IPS DF 19.7 (cell line): ENCODE measurements around the gene RAMP2.
"Not testable (repeated sequence)": the region's sequence is repeated elsewhere in the genome, so short reads cannot be mapped to it uniquely, and the experiment has no call there.

ENCODE experiments used
- DNase-seq: peaks from one replicate; pipeline ENCODE4 v3.0.0-alpha.2; 2013; ENCODE audit warnings: low read depth, low spot score

Gene RAMP2

GRCh38 chr17:42768006-42768405 is 7.0 kb downstream of the RAMP2 start:
- not testable (repeated sequence) for DNase-seq

GRCh38 chr17:42769964-42770363 is 8.9 kb downstream of the RAMP2 start:
- not testable (repeated sequence) for DNase-seq

DNA sequence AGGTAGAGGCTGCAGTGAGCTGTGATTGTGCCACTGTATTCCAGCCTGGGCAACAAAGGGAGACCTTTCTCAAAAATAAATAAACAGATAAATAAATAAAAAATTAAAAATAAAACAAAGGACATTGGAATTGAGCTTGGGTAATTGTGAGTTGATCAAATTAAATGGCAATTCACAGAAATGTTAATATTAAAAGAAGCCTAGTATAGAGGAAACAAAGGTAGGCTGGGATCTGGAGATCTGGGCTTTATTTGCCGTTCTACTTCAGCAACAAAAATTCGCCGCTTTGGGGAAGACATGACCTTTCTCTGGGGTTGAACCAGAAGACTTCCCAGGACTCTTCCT is 11.9 kb downstream of the RAMP2 start:
- DNase-seq, result no peak

- DNase-seq, result no peak
Observed at GRCh38 chr17:42773290-42774035, 12.4 kb downstream of the RAMP2 start, which contains the start of gene VPS25. TSS of gene VPS25 (plus strand) at chr17:42773449. CDS start at chr17:42773476, 27 bp downstream.

- no peak for DNase-seq
Observed at GRCh38 chr17:42774066-42774745, 13.2 kb downstream of the RAMP2 start.

DNA sequence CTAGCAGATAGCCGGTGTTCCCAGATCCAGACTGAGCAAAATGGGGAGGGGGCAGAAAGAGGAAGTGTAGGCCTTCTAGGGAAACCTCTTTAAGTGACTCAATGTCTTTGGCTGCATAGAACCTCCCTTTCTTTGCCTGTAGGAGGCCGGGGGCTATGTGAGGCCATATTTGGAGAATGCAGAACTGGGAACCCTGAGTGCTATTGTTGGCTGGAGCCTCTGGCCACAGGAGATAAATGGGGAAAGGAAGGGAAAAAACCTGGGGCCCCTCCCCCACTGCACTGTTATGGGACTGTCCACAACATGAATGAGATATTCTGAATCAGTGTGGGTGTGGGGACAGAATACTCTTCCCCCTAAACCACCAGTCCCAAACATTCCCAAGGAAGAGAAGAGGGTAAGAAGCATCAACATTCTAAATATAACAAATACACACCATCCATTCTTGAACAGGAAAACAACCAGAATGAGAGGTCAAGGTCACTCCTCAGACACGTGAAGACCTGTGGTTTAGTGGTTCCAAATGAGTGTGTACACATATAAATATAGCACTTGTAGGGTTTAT is 14.6 kb downstream of the RAMP2 start:
- no peak for DNase-seq

GRCh38 chr17:42778570-42778969 is 17.5 kb downstream of the RAMP2 start:
- no peak for DNase-seq

GRCh38 chr17:42779304-42779935 is 18.4 kb downstream of the RAMP2 start:
- DNase-seq, result no peak

GRCh38 chr17:42779936-42780850 is 19.2 kb downstream of the RAMP2 start, which contains the start of gene WNK4:
TSS of gene WNK4 (plus strand) at chr17:42780610. CDS start at chr17:42780699, 89 bp downstream.
- no peak for DNase-seq

GRCh38 chr17:42780851-42781638 is 20.0 kb downstream of the RAMP2 start:
- DNase-seq, result no peak

DNA sequence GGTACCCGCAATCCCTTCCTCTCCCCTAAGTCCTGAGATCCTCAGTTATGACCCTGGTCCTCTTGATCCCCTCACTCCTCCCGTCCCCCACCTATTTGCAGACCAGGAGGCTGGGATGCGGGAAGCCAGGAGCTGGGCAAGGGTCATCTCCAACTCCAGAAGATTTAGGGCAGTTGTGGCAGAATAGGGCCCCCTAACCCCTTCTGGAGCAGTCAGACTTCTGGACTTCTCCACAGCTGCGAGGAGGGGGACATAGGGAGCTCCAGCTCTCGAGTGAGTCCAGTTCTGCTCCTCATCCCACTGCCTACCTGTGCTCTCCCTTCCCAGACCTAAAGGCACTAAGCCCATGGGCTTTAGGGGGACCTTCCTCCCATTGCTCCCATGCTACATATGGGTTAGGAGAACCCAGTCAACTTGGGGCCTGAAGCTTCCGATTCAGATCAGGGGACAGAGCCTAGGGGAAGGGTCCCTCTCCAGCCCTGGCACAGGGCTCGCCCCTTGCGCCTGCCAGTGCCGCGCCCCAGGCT is 20.7 kb downstream of the RAMP2 start:
- no peak for DNase-seq

DNA sequence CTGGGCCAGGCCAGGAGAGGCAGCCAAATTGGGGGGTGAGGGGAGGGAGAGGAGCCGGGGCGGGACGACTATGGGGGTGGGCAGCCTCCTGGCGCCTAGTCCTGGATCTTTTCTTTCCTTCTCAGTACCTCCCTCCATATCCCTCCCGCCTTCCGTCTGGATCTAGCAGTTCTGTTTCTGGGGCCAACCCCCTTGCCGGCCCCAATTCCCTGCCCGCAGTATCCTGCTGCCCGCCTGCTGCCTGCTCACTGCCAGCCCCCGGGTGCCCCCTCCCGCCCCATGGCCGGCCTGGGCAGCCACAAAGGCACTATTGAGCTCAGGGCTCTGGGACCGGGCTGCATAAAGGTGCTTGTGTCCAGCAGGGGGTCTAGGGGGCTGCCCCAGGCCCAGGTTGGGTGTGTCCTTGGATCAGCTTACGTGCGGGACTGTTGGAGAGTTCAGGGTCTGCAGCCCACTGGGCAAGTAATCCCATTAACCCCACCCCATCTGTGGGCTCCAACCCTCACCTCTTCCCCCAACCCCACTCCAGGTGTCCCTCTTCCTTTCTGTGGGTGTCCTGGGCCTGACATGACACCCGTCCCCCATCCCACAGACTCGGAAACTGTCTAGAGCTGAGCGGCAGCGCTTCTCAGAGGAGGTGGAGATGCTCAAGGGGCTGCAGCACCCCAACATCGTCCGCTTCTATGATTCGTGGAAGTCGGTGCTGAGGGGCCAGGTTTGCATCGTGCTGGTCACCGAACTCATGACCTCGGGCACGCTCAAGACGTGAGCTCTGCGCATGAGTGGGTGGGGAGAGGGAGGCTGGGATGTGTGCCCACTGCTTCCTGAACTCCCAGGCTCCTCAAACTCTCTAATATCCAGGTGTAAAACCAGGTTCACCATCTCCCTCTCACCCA is 21.4 kb downstream of the RAMP2 start:
- DNase-seq, result no peak

GRCh38 chr17:42783062-42783790 is 22.2 kb downstream of the RAMP2 start:
- DNase-seq, result no peak

DNA sequence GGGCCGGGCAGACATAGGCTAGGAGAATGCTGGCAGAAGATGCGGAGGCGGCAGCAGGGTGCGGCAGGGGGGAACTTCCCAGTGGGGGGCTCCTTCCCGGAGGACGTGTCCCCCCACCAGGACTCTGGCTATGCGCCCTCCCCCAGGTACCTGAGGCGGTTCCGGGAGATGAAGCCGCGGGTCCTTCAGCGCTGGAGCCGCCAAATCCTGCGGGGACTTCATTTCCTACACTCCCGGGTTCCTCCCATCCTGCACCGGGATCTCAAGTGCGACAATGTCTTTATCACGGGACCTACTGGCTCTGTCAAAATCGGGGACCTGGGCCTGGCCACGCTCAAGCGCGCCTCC is 22.7 kb downstream of the RAMP2 start:
- no peak for DNase-seq

DNA sequence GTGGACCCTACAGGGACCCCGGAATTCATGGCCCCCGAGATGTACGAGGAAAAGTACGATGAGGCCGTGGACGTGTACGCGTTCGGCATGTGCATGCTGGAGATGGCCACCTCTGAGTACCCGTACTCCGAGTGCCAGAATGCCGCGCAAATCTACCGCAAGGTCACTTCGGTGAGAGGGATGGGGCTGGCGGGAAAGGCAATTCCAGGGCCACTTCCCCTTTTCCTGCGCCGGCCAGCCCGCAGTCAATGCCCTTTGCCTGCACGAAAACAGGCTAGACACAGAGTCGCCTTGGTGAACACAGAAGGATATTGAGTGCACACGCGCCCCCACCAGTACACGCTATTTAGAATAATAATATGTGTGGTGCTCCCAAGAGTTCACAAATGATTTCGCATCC is 23.4 kb downstream of the RAMP2 start:
- DNase-seq, result no peak

GRCh38 chr17:42784811-42785592 is 24.0 kb downstream of the RAMP2 start:
- no peak for DNase-seq

DNA sequence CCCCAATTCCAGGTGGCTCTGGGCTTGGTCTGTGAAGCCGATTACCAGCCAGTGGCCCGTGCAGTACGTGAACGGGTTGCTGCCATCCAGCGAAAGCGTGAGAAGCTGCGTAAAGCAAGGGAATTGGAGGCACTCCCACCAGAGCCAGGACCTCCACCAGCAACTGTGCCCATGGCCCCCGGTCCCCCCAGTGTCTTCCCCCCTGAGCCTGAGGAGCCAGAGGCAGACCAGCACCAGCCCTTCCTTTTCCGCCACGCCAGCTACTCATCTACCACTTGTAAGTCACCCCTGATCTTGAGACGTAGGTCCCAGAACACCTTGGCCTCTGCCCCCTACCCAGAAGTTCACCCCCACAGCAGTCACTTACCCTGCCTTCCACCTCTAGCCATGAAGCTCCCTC is 26.2 kb downstream of the RAMP2 start:
- no peak for DNase-seq

GRCh38 chr17:42791948-42792347 is 30.9 kb downstream of the RAMP2 start:
- DNase-seq, result no peak
